NCI-H2171 (cell line): ENCODE measurements around the gene VN1R4.
A peak's percentile ranks its signal among the peaks of the same experiment; 100 is the strongest.
"Not testable (repeated sequence)": the region's sequence is repeated elsewhere in the genome, so short reads cannot be mapped to it uniquely, and the experiment has no call there.

Experiments used
- DNase-seq: peaks from one replicate; lab custom pipeline; 2025; lab: John Stamatoyannopoulos, UW

The VN1R4 gene

DNA sequence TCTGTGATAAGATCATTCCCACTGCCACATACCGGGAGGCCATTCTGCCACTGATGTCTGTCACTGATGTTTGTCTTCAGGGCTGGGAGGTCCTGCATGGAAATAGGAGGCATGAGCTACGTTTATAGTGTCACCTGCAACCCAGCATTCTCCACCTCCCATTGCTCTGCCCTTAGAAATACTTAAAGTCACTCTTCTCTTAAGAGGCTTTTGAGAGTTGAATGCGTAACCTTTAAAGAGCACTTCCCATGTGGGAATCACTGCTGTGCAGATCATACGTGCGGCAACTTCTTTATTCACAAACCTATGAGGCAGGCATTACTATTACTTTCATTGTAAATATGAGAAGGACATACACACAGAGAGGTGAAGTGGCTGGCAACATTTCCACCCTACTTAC, at the start of gene VN1R4:
Gene VN1R4, minus strand, starts transcription at position 101 of the 400 bp plus-strand sequence. Its CDS starts 58 bp downstream, at position 43.
- not testable (repeated sequence) for DNase-seq

DNA sequence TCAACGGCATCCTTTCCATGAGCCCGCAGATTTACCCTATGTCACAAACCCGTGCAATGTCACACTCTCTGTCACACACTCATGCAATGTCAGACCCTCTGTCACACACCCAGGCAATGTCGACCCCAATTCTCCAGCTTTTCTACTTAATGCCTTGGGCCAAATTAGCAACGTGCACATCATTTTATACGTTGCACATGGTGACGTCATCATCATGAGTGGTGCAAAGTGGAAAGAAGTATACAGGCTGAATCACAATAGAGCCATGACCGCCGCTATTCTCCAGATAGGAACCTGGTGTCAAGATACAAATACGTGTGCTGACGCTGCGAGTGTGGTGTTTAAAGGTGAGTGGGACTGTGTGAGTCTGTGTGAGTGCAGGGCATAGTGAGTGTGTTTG, 44.4 kb upstream of the VN1R4 start:
- no peak for DNase-seq

DNA sequence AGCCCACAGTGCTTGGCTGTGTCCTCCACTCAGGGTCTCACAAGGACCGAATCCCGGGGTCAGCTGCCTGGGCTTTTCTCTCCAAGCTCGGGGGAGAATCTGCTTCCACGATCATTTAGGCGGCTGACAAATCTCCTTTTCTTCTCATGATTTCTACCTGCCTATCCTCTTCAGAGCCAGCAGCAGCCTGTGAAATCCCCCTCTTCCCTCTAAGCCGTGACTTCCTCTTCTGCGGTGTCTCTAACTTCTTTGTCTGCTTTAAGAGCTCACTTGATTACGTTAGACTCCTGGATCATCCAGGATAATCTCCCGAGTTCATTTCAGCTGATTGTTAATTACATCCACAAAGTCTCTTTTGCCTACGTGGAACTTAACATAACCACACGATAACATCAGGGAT, 43.5 kb upstream of the VN1R4 start:
- DNase-seq = no peak

DNA sequence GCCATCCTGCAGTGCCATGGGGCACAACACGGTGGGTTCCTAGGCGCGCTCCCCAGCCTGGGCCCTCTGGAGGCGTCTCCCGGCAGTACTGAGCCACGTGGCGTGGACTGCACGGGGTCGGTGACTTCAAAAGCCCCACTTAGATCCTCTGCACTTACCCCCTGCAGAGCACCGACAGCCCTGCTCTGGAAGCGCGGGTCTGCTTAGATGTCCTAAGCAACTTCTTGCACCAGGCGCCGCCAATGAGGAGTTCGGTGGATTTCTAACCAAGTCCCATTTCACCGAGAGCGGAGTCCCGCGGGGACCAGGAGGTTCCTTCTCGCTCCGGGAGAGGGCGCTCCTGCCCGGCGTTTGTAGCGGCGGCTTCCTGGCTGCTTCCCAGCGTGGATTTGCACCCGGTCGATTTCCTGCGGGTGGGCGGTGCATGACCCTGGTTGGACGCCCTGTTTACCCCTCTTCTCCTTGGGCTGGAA, 40.9 kb upstream of the VN1R4 start:
- DNase-seq = no peak

GRCh38 chr19:53301341-53301740, 33.8 kb upstream of the VN1R4 start:
- DNase-seq = not testable (repeated sequence)

DNA sequence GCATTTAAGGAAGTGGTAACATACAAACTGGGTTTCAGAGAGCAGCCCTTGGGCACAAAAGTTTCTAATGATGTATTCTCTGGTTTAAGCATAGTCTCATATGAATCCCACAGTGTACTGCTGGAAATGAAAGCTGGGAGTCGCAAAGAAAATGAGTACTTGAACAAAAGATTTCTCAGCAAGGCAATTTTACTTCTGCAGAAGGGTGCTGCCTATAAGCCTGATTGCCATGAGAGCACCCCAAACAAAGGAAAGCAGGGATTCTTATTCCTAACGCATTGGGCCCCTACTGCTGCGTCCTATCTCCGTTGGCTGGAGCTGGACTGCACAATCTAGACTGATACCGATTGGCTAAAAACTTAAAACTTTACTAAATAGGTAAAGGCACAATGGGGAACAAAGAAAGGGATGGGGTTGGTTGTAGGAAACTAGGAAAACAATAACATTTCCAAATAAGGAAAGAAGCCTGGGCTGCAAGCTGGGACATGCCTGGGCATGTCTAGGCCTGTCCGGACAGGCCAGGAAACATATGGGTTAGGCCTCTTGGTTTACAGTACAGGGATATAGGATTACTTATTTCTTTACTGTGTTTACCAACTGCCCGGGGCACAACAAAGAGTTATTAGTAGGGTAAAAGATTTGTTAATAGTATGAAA, 27.4 kb upstream of the VN1R4 start:
- no peak for DNase-seq

GRCh38 chr19:53290758-53291549, 23.4 kb upstream of the VN1R4 start:
- DNase-seq = no peak

GRCh38 chr19:53285087-53285486, 17.6 kb upstream of the VN1R4 start:
- no peak for DNase-seq

DNA sequence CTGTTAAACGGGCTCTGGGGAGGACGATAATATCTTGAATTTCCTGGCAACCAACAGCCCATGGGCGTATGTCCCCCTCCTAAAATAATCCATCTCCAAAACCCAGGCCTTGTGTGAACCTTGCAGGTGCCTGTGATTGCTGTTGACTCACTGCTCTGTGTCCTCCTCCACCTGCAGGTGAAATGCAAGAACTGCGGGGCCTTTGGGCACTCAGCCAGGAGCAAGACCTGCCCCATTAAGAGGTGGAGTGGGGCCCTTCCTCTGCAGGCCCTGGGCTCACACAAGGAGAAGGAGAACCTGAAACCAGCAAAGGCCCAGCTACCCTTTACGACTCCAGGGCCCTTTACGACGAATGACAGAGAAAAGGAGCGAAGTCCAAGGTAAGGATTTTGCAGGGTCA, 14.4 kb upstream of the VN1R4 start:
- not testable (repeated sequence) for DNase-seq

DNA sequence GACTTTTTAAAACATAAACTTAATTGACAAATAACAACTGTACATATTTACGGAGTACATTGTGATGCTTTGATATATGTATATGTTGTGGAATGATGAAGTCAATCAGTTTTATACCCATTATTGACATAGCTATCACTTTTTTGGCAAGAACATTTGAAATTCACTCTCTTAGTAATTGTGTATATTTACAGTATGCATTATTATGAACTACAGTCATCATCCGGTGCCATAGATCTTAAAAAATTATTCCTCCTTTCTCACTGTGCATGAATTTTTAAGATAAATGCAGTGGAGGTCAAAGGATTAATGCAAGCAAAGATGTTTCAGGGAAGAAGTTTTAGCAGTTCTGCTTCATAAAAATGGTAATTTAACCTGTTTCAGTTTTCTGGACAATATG, 8.0 kb upstream of the VN1R4 start:
- DNase-seq = no peak

DNA sequence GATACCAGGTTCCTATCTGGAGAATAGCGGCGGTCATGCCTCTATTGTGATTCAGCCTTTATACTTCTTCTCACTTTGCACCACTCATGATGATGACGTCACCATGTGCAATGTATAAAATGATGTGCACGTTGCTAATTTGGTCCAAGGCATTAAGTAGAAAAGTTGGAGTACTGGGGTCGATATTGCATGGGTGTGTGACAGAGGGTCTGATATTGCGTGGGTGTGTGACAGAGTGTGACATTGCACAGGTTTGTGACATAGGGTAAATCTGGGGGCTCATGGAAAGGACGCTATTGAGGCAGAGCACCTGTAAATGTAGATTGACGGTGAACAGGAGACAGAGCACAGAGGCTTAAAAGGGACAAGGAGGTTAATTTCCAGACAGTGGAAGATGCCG, 4.5 kb upstream of the VN1R4 start:
- DNase-seq = no peak

- DNase-seq = not testable (repeated sequence)
These were observed 2.3 kb upstream of the VN1R4 start for GRCh38 chr19:53269861-53270260.

GRCh38 chr19:53257715-53258342, 9.7 kb downstream of the VN1R4 start, which contains the start of gene VN1R2:
TSS of gene VN1R2 (plus strand) at chr19:53258292. CDS start at chr19:53258376, 84 bp downstream.
- not testable (repeated sequence) for DNase-seq

- peak; percentile 6 for DNase-seq
These were observed 12.8 kb downstream of the VN1R4 start, which contains the start of gene ZNF677 for GRCh38 chr19:53254411-53255341. TSS of gene ZNF677 (minus strand) at chr19:53254873. CDS start at chr19:53251550, 3,323 bp downstream.

DNA sequence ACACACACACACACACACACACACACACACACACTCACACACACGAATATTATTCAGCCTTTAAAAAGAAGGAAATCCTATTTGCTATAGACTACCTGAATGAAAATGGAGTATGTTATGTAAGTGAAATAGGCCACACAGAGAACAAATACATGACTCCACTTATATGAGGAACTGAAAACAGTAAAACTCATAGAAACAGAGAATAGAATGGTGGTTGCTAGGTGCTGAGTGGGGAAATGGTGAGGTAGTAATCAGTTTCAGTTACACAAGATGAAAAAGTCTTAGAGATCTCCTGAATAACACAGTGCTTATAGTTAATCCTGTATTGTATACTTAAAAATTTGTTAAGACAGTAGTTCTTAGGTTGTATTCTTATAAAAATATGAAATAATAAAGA, 21.0 kb downstream of the VN1R4 start:
- no peak for DNase-seq

DNA sequence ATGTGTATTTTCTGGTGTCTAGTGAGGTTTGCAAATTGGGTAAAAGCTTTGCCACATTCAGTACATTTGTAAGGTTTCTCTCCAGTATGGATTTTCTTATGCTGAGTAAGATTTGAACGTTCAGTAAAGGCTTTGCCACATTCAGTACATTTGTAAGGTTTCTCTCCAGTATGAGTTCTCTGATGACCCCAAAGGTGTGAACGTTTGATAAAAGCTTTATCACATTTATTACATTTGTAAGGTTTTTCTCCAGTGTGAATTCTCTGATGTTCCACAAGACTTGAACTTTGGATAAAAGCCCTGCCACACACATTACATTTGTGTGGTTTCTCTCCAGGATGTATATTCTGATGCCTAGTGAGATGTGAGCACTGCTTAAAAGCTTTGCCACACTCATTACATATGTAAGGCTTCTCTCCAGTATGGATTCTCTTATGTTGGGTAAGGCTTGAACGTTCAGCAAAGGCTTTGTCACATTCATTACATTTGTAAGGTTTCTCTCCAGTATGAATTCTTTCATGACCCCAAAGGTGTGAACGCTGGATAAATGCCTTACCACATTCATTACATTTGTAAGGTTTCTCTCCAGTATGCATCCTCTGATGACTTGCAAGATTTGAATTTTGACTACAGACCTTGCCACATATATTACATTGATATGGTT, 30.3 kb downstream of the VN1R4 start:
- DNase-seq = no peak

- no peak for DNase-seq
These were observed 42.9 kb downstream of the VN1R4 start for GRCh38 chr19:53224606-53225005.

DNA sequence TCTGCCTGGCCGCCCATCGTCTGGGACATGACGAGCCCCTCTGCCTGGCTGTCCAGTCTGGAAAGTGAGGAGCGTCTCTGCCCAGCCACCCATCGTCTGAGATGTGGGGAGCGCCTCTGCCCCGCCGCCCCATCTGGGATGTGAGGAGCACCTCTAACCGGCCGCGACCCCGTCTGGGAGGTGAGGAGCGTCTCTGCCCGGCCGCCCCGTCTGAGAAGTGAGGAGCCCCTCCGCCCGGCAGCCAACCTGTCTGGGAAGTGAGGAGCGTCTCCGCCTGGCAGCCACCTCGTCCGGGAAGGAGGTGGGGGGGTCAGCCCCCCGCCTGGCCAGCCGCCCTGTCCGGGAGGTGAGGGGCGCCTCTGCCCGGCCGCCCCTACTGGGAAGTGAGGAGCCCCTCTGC, 44.8 kb downstream of the VN1R4 start:
- not testable (repeated sequence) for DNase-seq
